Measurements from ENCODE around the gene PYCARD.

The PYCARD gene

GRCh38 chr16:31216422-31217135 lies 14.0 kb upstream of the PYCARD start, which contains the start of gene PYDC1:
Gene PYDC1 (minus strand): TSS chr16:31217135. CDS start chr16:31217028, 107 bp downstream.
- peaks cover 7% of the 10 kb centered on the region for H3K27me3 ChIP-seq (ENCODE audit: insufficient read depth, low read length, poor library complexity)
- no peak within 1 kb of the TSS for H2AFZ ChIP-seq (ENCODE audit: low read depth, low read length)
- ATAC-seq (ENCODE audit: insufficient read depth, low read depth), result no peak
- no peak for DNase-seq
- H3K27ac ChIP-seq (ENCODE audit: low read length), result no peak within 1 kb of the TSS
- no peak within 1 kb of the TSS for H3K4me3 ChIP-seq (ENCODE audit: low read depth in 1 of 2, low read length in 2 of 2)
- H3K9me3 ChIP-seq (ENCODE audit: insufficient read depth, low read length, severe bottlenecking), result no peaks in the 10 kb centered on the region
- H3K9ac ChIP-seq (ENCODE audit: low read depth, low read length), result no peak within 1 kb of the TSS
- no peaks in the 10 kb centered on the region for H3K36me3 ChIP-seq (ENCODE audit: insufficient read depth, low read length)
- H3K79me2 ChIP-seq (ENCODE audit: insufficient read depth, low read length), result no peaks in the 10 kb centered on the region
- H3K4me1 ChIP-seq (ENCODE audit: insufficient read depth, low read length), result no peaks in the 10 kb centered on the region
- H4K20me1 ChIP-seq (ENCODE audit: insufficient read depth, low read length), result no peaks in the 10 kb centered on the region
- H3K4me2 ChIP-seq (ENCODE audit: insufficient read depth, low read length), result no peak within 1 kb of the TSS
- no peak for TF ChIP-seq EZH2 (IDR thresholded peaks at IDR 0.05; ENCODE audit: borderline replicate concordance, low read depth, low read length, severe bottlenecking)
- no peak for TF ChIP-seq CTCF (IDR thresholded peaks at IDR 0.05; ENCODE audit: borderline replicate concordance, extremely low read depth, low read length, poor library complexity, severe bottlenecking)

- H2AFZ ChIP-seq (ENCODE audit: low read depth, low read length), result no peak overlapping the region
These were observed 13.0 kb upstream of the PYCARD start for GRCh38 chr16:31215287-31216162.

GRCh38 chr16:31214708-31215286 lies 12.2 kb upstream of the PYCARD start:
- H3K27me3 ChIP-seq (ENCODE audit: insufficient read depth, low read length, poor library complexity), result no peaks in the 10 kb centered on the region
- H3K36me3 ChIP-seq (ENCODE audit: insufficient read depth, low read length), result no peaks in the 10 kb centered on the region
- DNase-seq, result no peak
- H3K4me3 ChIP-seq (ENCODE audit: low read depth in 1 of 2, low read length in 2 of 2), result no peak overlapping the region
- H2AFZ ChIP-seq (ENCODE audit: low read depth, low read length), result no peak overlapping the region
- H4K20me1 ChIP-seq (ENCODE audit: insufficient read depth, low read length), result no peaks in the 10 kb centered on the region
- H3K27ac ChIP-seq (ENCODE audit: low read length), result no peak overlapping the region
- H3K79me2 ChIP-seq (ENCODE audit: insufficient read depth, low read length), result no peaks in the 10 kb centered on the region
- H3K9me3 ChIP-seq (ENCODE audit: insufficient read depth, low read length, severe bottlenecking), result no peaks in the 10 kb centered on the region
- no peaks in the 10 kb centered on the region for H3K4me1 ChIP-seq (ENCODE audit: insufficient read depth, low read length)
- H3K9ac ChIP-seq (ENCODE audit: low read depth, low read length), result no peak overlapping the region
- no peak overlapping the region for H3K4me2 ChIP-seq (ENCODE audit: insufficient read depth, low read length)
- ATAC-seq (ENCODE audit: insufficient read depth, low read depth), result no peak
- TF ChIP-seq CTCF (IDR thresholded peaks at IDR 0.05; ENCODE audit: borderline replicate concordance, extremely low read depth, low read length, poor library complexity, severe bottlenecking) (no peak), EZH2 (IDR thresholded peaks at IDR 0.05; ENCODE audit: borderline replicate concordance, low read depth, low read length, severe bottlenecking) (no peak)

More at GRCh38 chr16:31215287-31216162, 13.0 kb upstream of the PYCARD start:
- Histone ChIP-seq H3K4me1 (ENCODE audit: insufficient read depth, low read length) (no peaks in the 10 kb centered on the region), H3K9me3 (ENCODE audit: insufficient read depth, low read length, severe bottlenecking) (no peaks in the 10 kb centered on the region), H4K20me1 (ENCODE audit: insufficient read depth, low read length) (no peaks in the 10 kb centered on the region), H3K27ac (ENCODE audit: low read length) (no peak overlapping the region), H3K4me2 (ENCODE audit: insufficient read depth, low read length) (no peak overlapping the region), H3K79me2 (ENCODE audit: insufficient read depth, low read length) (no peaks in the 10 kb centered on the region), H3K36me3 (ENCODE audit: insufficient read depth, low read length) (no peaks in the 10 kb centered on the region), H3K9ac (ENCODE audit: low read depth, low read length) (no peak overlapping the region), H3K27me3 (ENCODE audit: insufficient read depth, low read length, poor library complexity) (no peaks in the 10 kb centered on the region), H3K4me3 (ENCODE audit: low read depth in 1 of 2, low read length in 2 of 2) (no peak overlapping the region)
- ATAC-seq (ENCODE audit: insufficient read depth, low read depth) (no peak), DNase-seq (no peak)
- TF ChIP-seq EZH2 (IDR thresholded peaks at IDR 0.05; ENCODE audit: borderline replicate concordance, low read depth, low read length, severe bottlenecking), result no peak

Measured in DND-41 (cell line).